ENCODE results near the gene SDS. TPM values are rescaled to one million over a fixed set of nuclear protein-coding genes. Genes with fewer than 3 reads are reported as not detected.

SDS gene
- total RNA-seq, 1 donor from 2014 or later, result not detected

GRCh38 chr12:113416091-113416754, 12.5 kb upstream of the SDS start:
- Histone ChIP-seq H3K36me3 (ENCODE audit: control insufficient read depth in 3 of 3, insufficient read depth in 3 of 3, low read length in 3 of 3) (no peaks in the 10 kb centered on the region), H3K27ac (ENCODE audit: low read depth, low read length) (peak overlapping the region; percentile 51), H3K9me3 (ENCODE audit: control insufficient read depth in 3 of 3, low read length in 3 of 3) (no peaks in the 10 kb centered on the region)

GRCh38 chr12:113414519-113415038, 10.9 kb upstream of the SDS start:
- Histone ChIP-seq H3K4me3 (ENCODE audit: low read length in 3 of 3) (no peak overlapping the region), H3K36me3 (ENCODE audit: control insufficient read depth in 3 of 3, insufficient read depth in 3 of 3, low read length in 3 of 3) (no peaks in the 10 kb centered on the region), H3K27me3 (ENCODE audit: control insufficient read depth in 3 of 3, insufficient read depth in 3 of 3, low read length in 3 of 3) (peaks cover 0 to 6% (median 3%) of the 10 kb centered on the region in 3 donors), H3K9me3 (ENCODE audit: control insufficient read depth in 3 of 3, low read length in 3 of 3) (no peaks in the 10 kb centered on the region), H3K9ac (ENCODE audit: low read depth in 1 of 3, low read length in 3 of 3) (no peak overlapping the region), H3K27ac (ENCODE audit: low read depth, low read length) (no peak overlapping the region), H3K4me1 (ENCODE audit: control insufficient read depth in 3 of 3, insufficient read depth in 3 of 3, low read length in 3 of 3) (no peaks in the 10 kb centered on the region)

More at GRCh38 chr12:113416091-113416754, 12.5 kb upstream of the SDS start:
- Histone ChIP-seq H3K9ac (ENCODE audit: low read depth in 1 of 3, low read length in 3 of 3) (no peak overlapping the region), H3K4me1 (ENCODE audit: control insufficient read depth in 3 of 3, insufficient read depth in 3 of 3, low read length in 3 of 3) (no peaks in the 10 kb centered on the region), H3K4me3 (ENCODE audit: low read length in 3 of 3) (no peak overlapping the region), H3K27me3 (ENCODE audit: control insufficient read depth in 3 of 3, insufficient read depth in 3 of 3, low read length in 3 of 3) (peaks cover 0 to 3% (median 2%) of the 10 kb centered on the region in 3 donors)

GRCh38 chr12:113413488-113413939, 9.8 kb upstream of the SDS start:
- Histone ChIP-seq H3K4me3 (ENCODE audit: low read length in 3 of 3) (no peak overlapping the region), H3K27ac (ENCODE audit: low read depth, low read length) (no peak overlapping the region), H3K36me3 (ENCODE audit: control insufficient read depth in 3 of 3, insufficient read depth in 3 of 3, low read length in 3 of 3) (no peaks in the 10 kb centered on the region)

GRCh38 chr12:113409462-113410124, 5.9 kb upstream of the SDS start:
- Histone ChIP-seq H3K9me3 (ENCODE audit: control insufficient read depth in 3 of 3, low read length in 3 of 3) (no peaks in the 10 kb centered on the region), H3K9ac (ENCODE audit: low read depth in 1 of 3, low read length in 3 of 3) (no peak overlapping the region), H3K4me3 (ENCODE audit: low read length in 3 of 3) (no peak overlapping the region), H3K27me3 (ENCODE audit: control insufficient read depth in 3 of 3, insufficient read depth in 3 of 3, low read length in 3 of 3) (peaks cover 0 to 5% (median 2%) of the 10 kb centered on the region in 3 donors), H3K36me3 (ENCODE audit: control insufficient read depth in 3 of 3, insufficient read depth in 3 of 3, low read length in 3 of 3) (no peaks in the 10 kb centered on the region), H3K4me1 (ENCODE audit: control insufficient read depth in 3 of 3, insufficient read depth in 3 of 3, low read length in 3 of 3) (no peaks in the 10 kb centered on the region), H3K27ac (ENCODE audit: low read depth, low read length) (no peak overlapping the region)

More at GRCh38 chr12:113413488-113413939, 9.8 kb upstream of the SDS start:
- Histone ChIP-seq H3K9me3 (ENCODE audit: control insufficient read depth in 3 of 3, low read length in 3 of 3) (no peaks in the 10 kb centered on the region), H3K9ac (ENCODE audit: low read depth in 1 of 3, low read length in 3 of 3) (no peak overlapping the region), H3K27me3 (ENCODE audit: control insufficient read depth in 3 of 3, insufficient read depth in 3 of 3, low read length in 3 of 3) (peaks cover 0 to 6% (median 3%) of the 10 kb centered on the region in 3 donors), H3K4me1 (ENCODE audit: control insufficient read depth in 3 of 3, insufficient read depth in 3 of 3, low read length in 3 of 3) (no peaks in the 10 kb centered on the region)

DNA sequence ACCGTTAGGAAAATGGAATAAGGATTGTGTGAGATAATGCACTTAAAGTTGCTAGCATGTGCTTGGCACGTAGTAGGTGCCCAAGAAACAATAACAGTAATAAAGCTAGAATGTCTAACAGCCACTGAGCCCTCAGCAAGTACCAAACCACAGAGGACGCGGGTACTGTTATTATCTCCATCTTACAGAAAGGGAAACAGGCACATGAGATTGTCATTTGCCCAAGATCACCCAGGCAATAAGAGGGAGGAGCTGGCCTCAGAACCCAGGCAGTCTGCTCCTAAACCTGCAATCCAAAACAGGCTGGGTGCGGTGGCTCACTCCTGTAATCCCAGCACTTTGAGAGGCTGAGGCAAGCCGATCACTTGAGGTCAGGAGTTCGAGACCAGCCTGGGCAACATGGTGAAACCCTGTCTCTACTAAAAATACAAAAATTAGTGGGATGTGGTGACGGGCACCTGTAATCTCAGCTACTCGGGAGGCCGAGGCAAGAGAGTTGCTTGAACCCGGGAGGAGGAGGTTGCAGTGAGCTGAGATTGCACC, 5.1 kb upstream of the SDS start:
- Histone ChIP-seq H3K27me3 (ENCODE audit: control insufficient read depth in 3 of 3, insufficient read depth in 3 of 3, low read length in 3 of 3) (peaks cover 0 to 4% (median 0%) of the 10 kb centered on the region in 3 donors), H3K9ac (ENCODE audit: low read depth in 1 of 3, low read length in 3 of 3) (no peak overlapping the region), H3K27ac (ENCODE audit: low read depth, low read length) (no peak overlapping the region), H3K9me3 (ENCODE audit: control insufficient read depth in 3 of 3, low read length in 3 of 3) (no peaks in the 10 kb centered on the region), H3K36me3 (ENCODE audit: control insufficient read depth in 3 of 3, insufficient read depth in 3 of 3, low read length in 3 of 3) (no peaks in the 10 kb centered on the region), H3K4me1 (ENCODE audit: control insufficient read depth in 3 of 3, insufficient read depth in 3 of 3, low read length in 3 of 3) (peaks cover 0 to 3% (median 0%) of the 10 kb centered on the region in 3 donors), H3K4me3 (ENCODE audit: low read length in 3 of 3) (no peak overlapping the region)

DNA sequence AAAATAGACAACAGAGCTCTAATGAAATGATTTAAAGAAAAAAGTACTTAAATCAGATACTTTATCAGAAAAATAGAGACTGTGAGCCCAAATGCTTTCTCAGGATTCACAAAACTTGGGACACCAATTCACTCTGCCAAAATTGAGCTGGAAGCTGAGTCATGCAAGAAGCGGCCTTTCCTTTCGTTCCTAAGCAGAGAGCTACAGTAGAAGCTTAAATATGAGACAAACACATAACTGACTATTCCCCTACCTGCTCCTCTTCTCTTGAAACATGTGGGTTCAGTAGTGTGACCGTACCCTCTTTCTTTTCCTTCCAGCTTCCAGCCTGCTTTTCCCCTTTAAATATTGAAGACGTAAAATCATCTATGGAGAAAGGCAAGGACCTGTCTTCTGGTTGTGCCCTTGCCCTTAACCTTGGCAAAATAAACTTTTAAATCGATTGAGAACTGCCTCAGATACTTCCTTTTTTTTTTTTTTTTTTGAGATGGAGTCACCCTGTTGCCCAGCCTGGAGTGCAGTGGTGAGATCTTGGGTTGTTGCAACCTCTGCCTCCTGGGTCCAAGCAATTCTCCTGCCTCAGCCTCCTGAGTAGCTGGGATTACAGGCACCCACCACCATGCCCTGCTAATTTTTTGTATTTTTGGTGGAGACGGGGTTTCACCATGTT, 4.4 kb upstream of the SDS start:
- no peak overlapping the region for H3K27ac ChIP-seq (ENCODE audit: low read depth, low read length)
- no peaks in the 10 kb centered on the region for H3K36me3 ChIP-seq (ENCODE audit: control insufficient read depth in 3 of 3, insufficient read depth in 3 of 3, low read length in 3 of 3)
- H3K4me3 ChIP-seq (ENCODE audit: low read length in 3 of 3), result no peak overlapping the region
- peaks cover 0 to 3% (median 0%) of the 10 kb centered on the region in 3 donors for H3K4me1 ChIP-seq (ENCODE audit: control insufficient read depth in 3 of 3, insufficient read depth in 3 of 3, low read length in 3 of 3)
- H3K9ac ChIP-seq (ENCODE audit: low read depth in 1 of 3, low read length in 3 of 3), result no peak overlapping the region
- no peaks in the 10 kb centered on the region for H3K9me3 ChIP-seq (ENCODE audit: control insufficient read depth in 3 of 3, low read length in 3 of 3)
- peaks cover 0 to 4% (median 0%) of the 10 kb centered on the region in 3 donors for H3K27me3 ChIP-seq (ENCODE audit: control insufficient read depth in 3 of 3, insufficient read depth in 3 of 3, low read length in 3 of 3)

- Histone ChIP-seq H3K27me3 (ENCODE audit: control insufficient read depth in 3 of 3, insufficient read depth in 3 of 3, low read length in 3 of 3) (peaks cover 0 to 16% (median 0%) of the 10 kb centered on the region in 3 donors), H3K27ac (ENCODE audit: low read depth, low read length) (no peak overlapping the region), H3K4me3 (ENCODE audit: low read length in 3 of 3) (no peak overlapping the region), H3K4me1 (ENCODE audit: control insufficient read depth in 3 of 3, insufficient read depth in 3 of 3, low read length in 3 of 3) (peaks cover 0 to 3% (median 0%) of the 10 kb centered on the region in 3 donors), H3K9ac (ENCODE audit: low read depth in 1 of 3, low read length in 3 of 3) (no peak overlapping the region), H3K9me3 (ENCODE audit: control insufficient read depth in 3 of 3, low read length in 3 of 3) (no peaks in the 10 kb centered on the region), H3K36me3 (ENCODE audit: control insufficient read depth in 3 of 3, insufficient read depth in 3 of 3, low read length in 3 of 3) (no peaks in the 10 kb centered on the region)
These were observed 2.0 kb upstream of the SDS start for GRCh38 chr12:113405694-113406093.

DNA sequence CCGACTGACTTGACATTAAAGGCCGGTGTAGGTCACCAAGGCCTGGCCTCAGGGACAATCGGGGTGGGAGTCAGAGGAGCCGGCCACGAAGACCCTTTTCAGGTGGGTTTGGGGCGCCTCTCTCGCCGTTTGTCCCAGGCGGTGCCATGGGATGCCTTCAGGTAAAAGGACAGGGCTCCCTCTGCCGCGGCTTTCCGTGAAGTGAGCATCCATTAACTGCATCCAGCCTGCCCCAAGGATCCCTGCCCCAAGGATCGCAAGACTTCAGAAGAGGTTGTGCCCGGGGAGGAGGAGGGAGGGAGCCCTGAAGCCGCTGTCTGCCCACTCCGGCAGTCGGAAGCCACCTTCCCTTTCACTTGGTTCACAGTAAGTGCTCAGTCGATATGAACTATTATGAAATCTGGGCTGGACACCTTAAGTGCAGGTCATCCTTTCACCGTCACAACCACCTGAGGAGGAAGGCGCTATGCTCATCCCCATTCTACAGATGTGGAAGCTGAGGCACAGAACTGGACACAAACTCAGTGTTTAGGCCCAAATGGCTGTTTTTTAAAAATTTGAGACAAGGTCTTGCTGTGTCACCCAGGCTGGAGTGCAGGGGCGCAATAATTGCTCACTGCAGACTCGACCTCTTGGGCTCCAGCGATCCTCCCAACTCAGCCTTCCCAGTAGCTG, 964 bp downstream of the SDS start:
- Histone ChIP-seq H3K36me3 (ENCODE audit: control insufficient read depth in 3 of 3, insufficient read depth in 3 of 3, low read length in 3 of 3) (no peaks in the 10 kb centered on the region), H3K27me3 (ENCODE audit: control insufficient read depth in 3 of 3, insufficient read depth in 3 of 3, low read length in 3 of 3) (peaks cover 14 to 26% (median 14%) of the 10 kb centered on the region in 3 donors), H3K4me1 (ENCODE audit: control insufficient read depth in 3 of 3, insufficient read depth in 3 of 3, low read length in 3 of 3) (peaks cover 0 to 3% (median 0%) of the 10 kb centered on the region in 3 donors), H3K4me3 (ENCODE audit: low read length in 3 of 3) (no peak overlapping the region), H3K9ac (ENCODE audit: low read depth in 1 of 3, low read length in 3 of 3) (no peak overlapping the region), H3K9me3 (ENCODE audit: control insufficient read depth in 3 of 3, low read length in 3 of 3) (no peaks in the 10 kb centered on the region), H3K27ac (ENCODE audit: low read depth, low read length) (no peak overlapping the region)
